HG03520 (cell line): ENCODE measurements around the gene KRT1.

Experiments used
- ATAC-seq: cut with Tn5 transposase; IDR thresholded peaks from one replicate; pipeline ENCODE4 v1.9.1; 2021; ENCODE audit warnings: mild to moderate bottlenecking, moderate library complexity; ENCODE audit not compliant: unreplicated experiment

Gene KRT1

DNA sequence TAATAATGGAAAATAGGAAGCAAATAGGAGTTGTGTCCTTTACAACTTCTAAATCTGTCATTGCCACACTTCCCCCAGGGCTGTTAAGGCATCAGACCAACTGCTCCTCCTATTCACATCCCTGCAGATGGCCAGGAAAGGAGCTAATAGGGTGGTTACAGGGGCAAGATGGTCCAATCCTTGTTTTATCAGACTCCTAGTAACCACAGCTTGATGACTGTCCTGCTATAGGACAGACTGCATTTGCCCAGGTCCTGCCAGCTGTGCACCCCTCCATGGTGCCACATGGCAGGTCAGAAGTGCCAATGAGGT is 17.3 kb downstream of the KRT1 start:
- ATAC-seq, result no peak

DNA sequence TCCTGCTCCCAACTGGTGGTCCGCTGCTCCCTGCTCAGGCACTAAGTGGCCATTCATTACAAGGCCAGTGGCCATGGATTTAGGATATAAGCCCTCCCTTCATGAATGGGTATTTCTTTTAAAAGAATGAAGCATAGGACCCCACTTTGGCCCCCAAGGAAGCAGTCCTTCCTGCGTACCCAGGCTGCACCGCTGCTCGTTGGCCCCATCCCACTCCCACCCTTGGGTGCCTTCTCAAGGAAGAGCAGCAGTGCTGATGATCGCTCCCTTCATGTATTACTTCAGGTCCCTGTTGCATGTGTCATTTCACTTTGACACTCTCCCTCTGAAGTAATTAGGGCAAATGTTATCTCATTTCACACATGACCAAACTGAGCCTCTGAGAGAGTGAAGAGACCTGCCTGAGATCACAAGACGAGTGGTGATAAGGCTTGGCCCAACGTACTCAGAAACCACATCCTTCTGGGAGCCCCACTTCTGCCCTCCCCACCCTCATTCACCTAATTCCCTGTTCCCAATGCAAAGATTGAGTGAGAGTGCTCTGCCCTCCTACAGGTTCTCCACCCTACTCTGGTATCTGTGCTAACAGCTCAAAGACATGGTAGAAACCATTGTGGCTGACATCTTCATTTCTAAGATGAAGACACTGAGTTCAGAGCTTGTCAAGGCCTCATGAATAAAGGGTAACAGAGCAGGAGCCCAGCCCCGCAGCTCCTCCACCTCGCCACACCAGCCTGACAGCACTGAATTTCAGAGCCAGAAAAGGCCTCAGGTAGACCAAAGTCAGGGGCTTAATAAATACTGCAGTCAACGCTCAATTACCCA is 17.9 kb downstream of the KRT1 start:
- no peak for ATAC-seq

DNA sequence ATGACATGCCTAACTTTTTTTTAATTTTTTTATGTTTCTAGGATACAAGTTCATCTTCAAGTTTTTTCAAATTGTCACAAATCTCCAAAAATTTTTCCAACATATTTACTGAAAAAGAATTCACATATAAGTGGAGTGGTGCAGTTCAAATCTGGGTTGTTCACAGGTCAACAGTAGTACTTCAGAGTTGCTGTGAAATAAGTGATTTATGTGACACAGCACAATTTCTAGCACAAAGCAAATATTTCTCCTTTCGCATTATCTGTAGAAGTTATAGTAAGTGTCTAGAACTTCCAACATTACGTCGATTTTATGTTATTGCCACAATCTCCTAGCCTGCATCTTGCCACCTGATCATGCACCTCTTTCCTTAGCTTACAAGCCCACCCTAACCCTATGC is 18.5 kb downstream of the KRT1 start:
- no peak for ATAC-seq

DNA sequence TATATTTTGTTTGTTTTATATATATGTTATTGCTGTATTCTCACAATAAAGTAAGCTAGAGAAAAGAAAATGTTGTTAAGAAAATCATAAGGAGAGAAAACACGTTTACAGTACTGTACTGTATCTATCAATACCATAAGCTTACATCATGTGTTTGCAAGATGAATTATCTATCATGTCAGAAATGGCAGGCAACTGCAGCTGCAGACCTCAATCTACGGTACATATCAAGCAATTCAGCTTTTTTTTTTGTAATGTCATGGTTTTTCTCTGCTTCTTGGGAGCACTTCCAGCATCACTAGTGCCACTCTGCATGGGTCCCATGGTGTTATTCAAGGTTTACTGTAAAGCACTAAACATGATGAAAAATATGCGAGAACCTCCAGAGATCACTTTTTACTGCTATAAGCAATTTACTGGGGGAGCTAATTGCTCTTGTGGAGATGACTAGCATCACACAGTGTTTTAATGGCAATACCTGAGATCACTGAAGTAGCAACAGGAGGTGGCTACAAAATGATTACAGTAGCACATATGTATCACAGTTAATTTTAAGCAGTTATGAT is 19.2 kb downstream of the KRT1 start:
- no peak for ATAC-seq

DNA sequence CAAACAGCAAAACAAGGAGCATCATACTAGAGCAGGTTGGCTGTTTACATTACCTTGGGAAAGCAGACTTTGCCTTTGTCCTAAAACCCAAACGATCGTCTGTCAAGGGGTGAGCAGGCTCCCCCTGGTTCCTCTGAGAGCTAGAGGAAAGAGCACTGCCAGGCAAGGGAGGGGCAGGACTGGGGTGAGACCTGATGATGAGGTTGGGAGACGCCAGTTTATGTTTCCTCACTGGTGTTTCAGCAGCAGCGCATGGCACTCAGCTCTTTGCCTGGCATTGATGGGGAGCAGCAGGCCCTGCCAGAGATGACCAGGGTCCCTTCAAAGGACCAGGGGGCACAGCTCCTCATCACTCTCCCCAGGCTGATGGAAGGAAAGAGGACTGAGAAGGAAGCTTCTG is 20.3 kb downstream of the KRT1 start:
- no peak for ATAC-seq

DNA sequence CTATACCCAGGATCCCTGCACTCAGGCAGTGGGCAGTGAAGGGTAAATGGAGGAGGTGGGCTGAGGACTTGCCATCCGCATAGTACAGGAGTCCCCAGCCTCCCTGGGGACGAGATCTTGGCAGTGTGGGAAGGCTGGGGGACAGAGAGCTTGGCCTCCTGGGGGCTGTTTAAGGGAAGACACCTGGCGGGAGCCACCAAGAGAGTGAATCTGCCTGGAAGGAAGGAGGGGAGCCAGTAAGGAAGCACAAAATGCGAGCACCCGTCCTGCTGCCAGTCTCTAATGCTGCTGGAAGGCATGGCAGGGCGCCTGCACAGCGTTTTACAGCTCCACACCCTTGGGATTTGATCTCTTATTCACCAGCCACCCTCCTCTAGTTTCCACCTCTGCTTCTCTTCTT is 20.8 kb downstream of the KRT1 start:
- ATAC-seq, result no peak

DNA sequence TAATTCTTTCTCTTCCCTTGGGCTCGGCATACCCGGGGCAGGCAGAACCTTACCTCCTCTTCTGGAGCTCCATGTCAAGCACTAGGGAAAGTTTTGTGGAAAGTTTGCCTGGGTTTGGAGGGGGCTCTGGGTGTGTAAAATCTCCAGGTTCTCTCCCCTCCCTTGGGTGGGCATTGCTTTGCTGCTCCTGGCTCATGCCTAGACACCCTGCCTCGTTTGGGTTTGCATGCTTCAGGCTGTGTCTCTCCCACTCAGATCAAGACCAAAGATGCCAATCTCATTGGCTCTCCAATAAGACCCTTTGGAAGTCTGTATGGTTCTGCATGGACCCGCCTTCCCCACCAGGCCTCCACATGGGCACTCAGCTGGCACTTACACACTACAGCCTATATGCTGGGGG is 22.0 kb downstream of the KRT1 start:
- no peak for ATAC-seq

DNA sequence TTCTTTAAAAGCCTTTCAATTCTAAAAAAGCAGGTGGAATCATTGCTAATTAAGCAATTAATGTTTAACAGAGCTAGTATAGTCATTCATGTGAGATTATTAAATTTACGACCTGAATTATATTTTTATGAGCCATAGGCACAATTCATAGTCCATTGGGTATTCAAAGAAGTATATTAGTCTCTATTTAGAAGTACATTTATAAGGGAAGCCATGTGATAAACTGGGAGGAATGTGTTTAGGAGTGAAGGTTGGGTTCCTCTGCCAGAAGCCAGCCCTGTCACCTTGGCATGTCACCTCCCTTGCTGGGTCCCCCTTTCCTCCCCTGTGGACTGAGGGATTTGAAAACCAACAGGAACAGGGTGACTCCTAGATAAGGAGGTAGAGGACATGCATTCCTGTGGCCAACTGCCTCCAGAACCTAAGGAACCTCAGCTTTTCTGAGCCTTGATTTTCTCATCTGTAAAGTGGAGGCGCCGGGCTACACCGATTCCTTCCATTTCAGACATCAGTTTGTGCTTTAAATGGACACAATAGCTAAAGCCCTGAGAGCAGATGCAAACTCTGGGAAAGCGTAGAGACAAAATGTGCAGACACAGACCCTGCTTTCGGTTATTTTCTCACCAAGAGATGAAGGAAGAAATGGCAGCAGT is 22.8 kb downstream of the KRT1 start:
- no peak for ATAC-seq

DNA sequence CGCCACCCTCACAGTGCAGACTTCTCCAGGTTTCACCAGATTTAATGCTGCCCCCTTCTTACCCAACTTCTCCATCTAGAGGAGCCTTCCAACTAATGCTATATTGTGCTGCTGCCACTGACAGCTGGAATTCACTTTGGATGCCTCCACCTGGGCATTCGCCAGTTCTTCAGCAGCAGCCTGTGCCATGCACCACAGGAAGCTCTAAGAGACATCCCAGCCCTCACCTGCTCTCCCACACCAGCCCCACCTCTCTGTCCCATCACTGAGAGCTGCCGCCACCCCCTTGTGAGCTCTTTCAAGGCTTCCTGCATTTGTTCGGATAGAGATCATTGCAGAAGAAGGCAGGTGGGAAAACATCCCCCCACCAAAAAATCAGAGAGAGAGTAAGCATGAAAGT is 23.6 kb downstream of the KRT1 start:
- no peak for ATAC-seq

DNA sequence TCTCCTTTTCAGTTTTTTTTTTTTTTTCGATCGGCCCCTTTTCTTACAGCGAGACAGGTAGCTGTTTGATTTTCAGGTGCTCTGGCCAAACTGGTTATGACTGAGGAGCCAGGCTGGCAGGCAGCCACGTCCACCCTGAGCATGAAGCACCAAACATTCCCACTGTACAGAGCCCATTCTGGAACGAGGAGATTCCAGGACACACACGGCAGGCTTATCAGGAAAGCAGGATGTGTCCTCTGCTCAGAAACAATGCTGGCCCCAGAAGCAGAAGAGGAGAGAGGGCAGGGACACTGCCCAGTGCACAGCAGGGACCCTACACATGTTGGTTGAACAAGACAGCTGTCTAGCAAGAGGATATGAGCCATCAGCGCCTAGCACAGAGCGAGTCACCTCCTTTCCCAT is 24.5 kb downstream of the KRT1 start:
- ATAC-seq, result no peak

DNA sequence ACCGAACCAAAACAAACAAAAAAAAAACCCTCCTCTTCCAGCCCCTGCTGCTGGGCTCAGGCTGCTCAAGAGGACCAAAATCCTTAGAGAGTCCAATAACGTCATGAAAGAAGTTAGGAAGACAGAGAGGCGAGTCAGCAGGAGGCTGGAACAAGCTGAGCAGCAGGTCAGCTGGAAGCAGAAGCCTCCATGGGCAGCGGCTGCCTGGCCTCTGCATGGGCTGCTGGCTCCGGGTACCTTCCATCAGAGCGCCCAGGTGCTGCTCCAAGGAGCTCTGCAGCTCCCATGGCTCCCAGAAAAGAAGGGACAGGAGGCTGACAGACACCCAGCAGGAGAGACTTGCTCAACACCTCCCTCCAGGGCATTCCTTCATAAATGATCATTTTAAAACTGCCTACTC is 25.0 kb downstream of the KRT1 start:
- ATAC-seq, result no peak

DNA sequence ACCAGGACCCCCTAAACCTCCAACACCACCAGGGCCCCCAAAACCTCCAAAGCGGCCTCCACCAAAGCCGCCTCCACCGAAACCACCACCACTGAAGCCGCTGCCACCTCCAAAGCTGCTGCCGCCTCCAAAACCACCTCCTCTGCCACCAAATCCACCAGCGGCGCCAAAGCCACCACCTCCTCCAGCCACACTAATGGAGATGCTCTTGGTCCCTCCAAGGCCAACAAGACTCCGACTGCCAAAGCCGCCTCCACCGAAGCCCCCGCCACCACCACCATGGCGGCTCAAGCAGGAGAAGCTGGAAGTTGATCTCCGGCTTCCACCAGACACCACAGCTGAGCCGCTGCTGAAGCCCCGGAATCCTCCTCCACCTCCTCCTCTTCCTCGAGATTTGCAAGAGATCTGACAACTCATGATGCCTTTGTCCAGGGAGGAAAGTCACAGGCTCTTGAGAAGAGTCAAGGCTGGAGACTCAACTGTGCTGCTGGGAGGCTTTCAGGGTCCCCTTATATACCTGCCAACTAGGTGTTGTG is 28.4 kb downstream of the KRT1 start, which contains the start of gene KRT2:
Gene KRT2, minus strand, starts transcription at position 486 of the 536 bp plus-strand sequence. Its CDS starts 69 bp downstream, at position 417.
- ATAC-seq, result no peak

DNA sequence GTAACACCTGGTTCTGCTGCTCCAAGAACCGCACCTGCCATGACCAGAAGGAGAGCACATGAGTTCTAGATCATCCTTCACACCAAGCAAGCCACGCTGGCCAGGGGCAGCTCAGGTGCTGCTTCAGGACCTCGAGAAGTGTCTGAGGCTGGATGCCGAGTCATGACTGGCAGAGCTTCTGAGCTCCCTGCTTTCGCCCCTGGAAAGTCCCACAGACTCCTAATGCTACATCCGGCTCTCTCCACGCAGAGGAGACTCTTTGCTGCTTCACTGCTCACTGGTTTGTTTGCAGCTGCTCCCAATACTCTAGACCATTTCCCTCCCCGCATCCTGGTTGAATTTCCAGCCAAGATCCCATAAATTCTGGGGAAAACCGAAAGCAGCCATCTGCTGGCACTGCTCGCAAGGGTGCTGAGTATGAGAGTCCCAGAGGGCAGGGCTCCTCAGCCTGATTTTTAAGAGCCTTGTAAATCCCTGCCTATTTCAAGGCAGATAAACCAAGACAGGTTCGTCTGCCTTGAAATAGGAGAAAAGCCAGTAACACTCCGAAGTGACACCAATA is 29.6 kb downstream of the KRT1 start:
- ATAC-seq, result no peak

DNA sequence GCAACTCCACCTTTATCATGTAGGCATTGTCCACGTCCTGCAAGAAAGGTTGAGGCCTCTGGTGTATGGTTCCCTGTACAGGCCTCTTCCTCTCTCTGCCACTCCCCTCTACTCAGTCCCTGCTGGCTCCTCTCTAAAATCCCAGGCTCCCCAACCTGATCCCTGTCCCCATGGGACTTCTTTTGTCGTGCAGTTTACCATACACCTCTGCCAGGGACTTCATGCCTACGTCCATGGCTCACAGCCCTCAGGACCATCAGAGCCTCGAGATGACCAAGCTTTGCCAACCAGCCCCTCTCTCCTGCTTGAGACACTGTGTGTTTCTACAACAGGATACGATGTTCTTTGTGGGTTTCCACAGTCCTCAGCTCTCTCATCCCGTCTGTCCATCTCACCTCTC is 31.1 kb downstream of the KRT1 start:
- no peak for ATAC-seq

DNA sequence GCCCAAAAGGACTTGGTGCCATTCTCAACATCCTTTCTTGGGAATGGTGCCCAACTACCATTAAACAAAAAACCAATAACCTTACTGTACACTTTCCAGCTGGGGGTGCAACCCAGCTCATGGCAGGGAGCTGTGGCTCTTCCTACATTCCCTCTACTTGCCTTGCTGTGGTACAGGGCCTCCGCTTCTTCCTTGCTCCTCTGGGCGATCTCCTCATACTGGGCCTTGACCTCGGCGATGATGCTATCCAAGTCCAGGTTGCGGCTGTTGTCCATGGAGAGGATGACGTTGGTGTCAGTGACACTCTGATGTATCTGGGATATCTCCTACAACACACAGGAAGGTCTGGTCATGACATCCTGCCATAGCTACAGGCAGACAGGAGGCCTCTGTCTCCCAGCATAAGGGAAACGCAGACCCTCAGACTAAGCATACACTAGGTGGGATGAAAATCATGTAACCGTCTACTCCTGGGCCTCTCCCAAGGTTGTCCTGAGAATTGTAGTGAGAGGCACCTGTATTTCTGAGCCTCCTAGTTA is 32.1 kb downstream of the KRT1 start:
- ATAC-seq, result no peak

DNA sequence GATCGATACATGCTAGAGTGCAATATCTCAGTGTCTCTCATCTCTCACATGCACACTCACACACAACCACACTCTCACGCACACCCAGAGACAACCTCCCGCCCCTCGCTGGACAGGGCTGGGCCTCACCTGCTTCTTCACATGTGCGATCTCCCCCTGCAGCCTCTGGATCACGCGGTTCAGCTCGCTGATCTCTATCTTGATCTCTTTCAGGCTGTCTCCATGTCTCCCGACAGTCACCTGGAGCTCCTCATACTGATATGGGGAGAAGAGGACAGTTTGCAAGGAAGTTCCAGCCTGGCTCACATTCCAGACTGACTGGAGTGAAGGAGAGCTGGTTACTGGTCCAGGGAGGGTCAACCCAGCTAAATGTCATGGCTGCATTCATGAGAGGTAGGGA is 32.6 kb downstream of the KRT1 start:
- ATAC-seq, result no peak

DNA sequence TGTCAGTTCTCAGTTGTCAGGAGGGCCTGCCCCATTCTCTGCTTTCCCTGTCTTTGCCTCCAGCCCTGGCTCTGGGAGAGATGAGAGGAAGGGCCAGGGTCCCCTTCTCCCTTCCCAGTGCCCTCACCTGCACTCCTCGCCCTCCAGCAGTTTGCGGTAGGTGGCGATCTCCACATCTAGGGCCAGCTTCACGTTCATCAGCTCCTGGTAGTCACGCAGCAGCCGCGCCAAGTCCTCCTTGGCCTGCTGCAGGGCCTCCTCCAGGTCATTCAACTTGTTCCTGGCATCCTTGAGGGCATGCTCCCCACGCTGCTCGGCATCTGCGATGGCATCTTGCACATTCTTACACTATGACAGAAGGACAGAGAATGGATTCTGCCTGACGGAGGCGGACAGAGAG is 33.6 kb downstream of the KRT1 start:
- no peak for ATAC-seq

DNA sequence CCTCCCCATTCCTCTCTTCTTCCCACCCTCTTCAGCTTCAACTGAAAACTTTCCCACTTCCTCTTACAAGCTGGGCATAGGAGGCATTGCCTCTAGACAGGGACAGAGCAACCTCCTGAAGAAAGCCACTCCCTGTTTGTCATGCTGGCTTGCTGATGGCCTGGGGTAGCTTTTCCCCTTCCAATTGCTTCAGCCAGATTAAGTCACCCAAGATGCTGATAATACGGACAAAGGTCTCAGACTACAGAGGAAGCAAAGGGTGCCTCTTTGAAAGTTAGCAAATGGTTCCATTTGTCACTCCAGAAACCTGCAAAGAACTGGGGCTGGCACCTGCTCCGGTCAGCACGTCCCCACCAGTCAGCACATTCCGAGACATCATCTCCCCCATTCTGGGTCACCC is 34.2 kb downstream of the KRT1 start:
- ATAC-seq, result no peak

DNA sequence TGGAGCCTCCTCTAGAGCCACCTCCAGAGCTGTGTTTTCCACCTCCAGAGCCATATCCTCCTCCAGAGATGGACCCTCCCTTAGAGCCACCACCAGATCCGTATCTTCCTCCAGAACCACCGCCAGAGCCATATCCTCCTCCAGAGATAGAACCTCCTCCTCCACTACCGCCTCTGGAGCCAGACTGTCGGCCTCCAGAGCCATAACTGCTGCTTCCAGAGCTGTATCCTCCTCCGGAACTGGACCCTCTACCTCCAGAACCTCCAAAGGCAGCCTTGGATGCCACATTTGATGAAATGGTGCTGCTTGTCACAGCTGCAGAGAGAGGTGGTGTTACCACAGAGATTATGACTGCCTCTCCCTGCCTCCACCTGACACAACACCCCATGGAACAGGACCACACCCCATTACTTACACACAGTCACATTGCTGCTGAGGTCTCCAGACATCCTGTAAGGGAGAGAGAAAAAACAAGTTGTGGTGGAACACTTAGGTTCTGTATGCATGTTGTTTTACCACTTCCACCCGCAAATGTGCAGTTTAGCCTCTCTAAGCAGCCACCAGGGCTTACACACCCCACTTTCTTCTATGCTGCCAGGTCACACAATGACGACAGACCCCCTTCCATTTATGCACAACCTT is 35.0 kb downstream of the KRT1 start:
- ATAC-seq, result no peak

DNA sequence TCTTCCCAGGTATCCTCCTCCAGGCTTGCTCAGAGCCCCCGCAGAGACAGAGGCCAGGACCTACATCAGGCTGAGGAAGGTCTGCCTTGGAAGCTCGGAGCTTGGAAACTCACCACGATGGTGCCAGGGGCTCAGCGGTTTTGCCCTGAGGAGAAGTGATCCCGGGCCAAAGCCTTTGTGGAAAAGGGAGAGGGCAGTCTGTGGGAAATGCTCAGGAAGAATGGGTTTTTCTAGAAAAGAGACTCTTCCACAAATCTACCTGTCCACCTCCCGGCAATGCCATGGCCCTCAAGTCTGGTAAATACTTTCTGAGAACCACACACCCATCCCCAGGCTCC is 36.2 kb downstream of the KRT1 start:
- ATAC-seq, result no peak
